ENCODE measurements around the gene SLC22A13. TPM values are rescaled to one million over a fixed set of nuclear protein-coding genes. Genes with fewer than 3 reads are reported as not detected.

Gene SLC22A13
- total RNA-seq, 1 experiment from 2014 or later, result 0.33 TPM

- no TSS peak for BruUV-seq (replicated peaks)
- H3K27me3 ChIP-seq (ENCODE audit: control insufficient read depth, insufficient read depth, low read length), result peaks cover 2% of the 10 kb centered on the region
- TF ChIP-seq POLR2AphosphoS5 (IDR thresholded peaks at IDR 0.05; ENCODE audit: low read depth, low read length) (no peak), CTCF (IDR thresholded peaks at IDR 0.05) (no peak), TCF7L2 (IDR thresholded peaks at IDR 0.05; ENCODE audit: low read depth, low read length) (no peak), REST (IDR thresholded peaks at IDR 0.05; ENCODE audit: insufficient read depth in 1 of 2, low read depth in 2 of 2, low read length in 1 of 2) (no peak), SIN3A (IDR thresholded peaks at IDR 0.05; ENCODE audit: borderline replicate concordance, insufficient read depth, low read depth, low read length) (no peak)
- no peaks in the 10 kb centered on the region for H3K4me1 ChIP-seq (ENCODE audit: control insufficient read depth, insufficient read depth, low read length)
- DNase-seq (ENCODE audit: low read depth, low spot score), result no peak
- POLR2A ChIA-PET, result no interaction called here
- intact Hi-C loops (cut with micrococcal nuclease; ENCODE audit: unreplicated experiment), result no loop called here
- CTCF ChIA-PET, result no interaction called here
- no peak overlapping the region for H3K27ac ChIP-seq (ENCODE audit: low read length)
- no peak overlapping the region for H3K4me3 ChIP-seq (ENCODE audit: low read depth in 2 of 2, low read length in 2 of 2)
- in situ Hi-C loops (cut with HindIII; ENCODE audit: low pct_unique_long_range_greater_than_20kb, low sequenced_read_pairs), result no loop called here
- H3K36me3 ChIP-seq (ENCODE audit: control insufficient read depth, insufficient read depth, low read length), result no peaks in the 10 kb centered on the region
- no peak for ATAC-seq
- peaks cover 3% of the 10 kb centered on the region; the same call in 1 of the 2 replicates for H3K9me3 ChIP-seq (ENCODE audit: control insufficient read depth, insufficient read depth, low read depth, low read length)
Observed at GRCh38 chr3:38323060-38323459, 57.4 kb downstream of the SLC22A13 start.

- intact Hi-C loops (cut with micrococcal nuclease; ENCODE audit: unreplicated experiment) (no loop called here), in situ Hi-C loops (cut with HindIII; ENCODE audit: low pct_unique_long_range_greater_than_20kb, low sequenced_read_pairs) (no loop called here)
- Histone ChIP-seq H3K9me3 (ENCODE audit: control insufficient read depth, insufficient read depth, low read depth, low read length) (peaks cover 3% of the 10 kb centered on the region; the same call in 1 of the 2 replicates), H3K4me1 (ENCODE audit: control insufficient read depth, insufficient read depth, low read length) (no peaks in the 10 kb centered on the region), H3K36me3 (ENCODE audit: control insufficient read depth, insufficient read depth, low read length) (no peaks in the 10 kb centered on the region), H3K4me3 (ENCODE audit: low read depth in 2 of 2, low read length in 2 of 2) (no peak overlapping the region), H3K27ac (ENCODE audit: low read length) (no peak overlapping the region), H3K27me3 (ENCODE audit: control insufficient read depth, insufficient read depth, low read length) (peaks cover 2% of the 10 kb centered on the region)
- no peak for ATAC-seq
- no TSS peak for BruUV-seq (replicated peaks)
- ChIA-PET POLR2A (no interaction called here), CTCF (no interaction called here)
- DNase-seq (ENCODE audit: low read depth, low spot score), result no peak
- TF ChIP-seq POLR2AphosphoS5 (IDR thresholded peaks at IDR 0.05; ENCODE audit: low read depth, low read length) (no peak), REST (IDR thresholded peaks at IDR 0.05; ENCODE audit: insufficient read depth in 1 of 2, low read depth in 2 of 2, low read length in 1 of 2) (no peak), CTCF (IDR thresholded peaks at IDR 0.05) (no peak), SIN3A (IDR thresholded peaks at IDR 0.05; ENCODE audit: borderline replicate concordance, insufficient read depth, low read depth, low read length) (no peak), TCF7L2 (IDR thresholded peaks at IDR 0.05; ENCODE audit: low read depth, low read length) (no peak)
Observed at GRCh38 chr3:38325256-38325655, 59.6 kb downstream of the SLC22A13 start.
